ENCODE data around the gene CANT1. TPM values are rescaled to one million over a fixed set of nuclear protein-coding genes. Genes with fewer than 3 reads are reported as not detected.

Gene CANT1
- total RNA-seq, 1 experiment from 2014 or later: 97.1 TPM

- Histone ChIP-seq H3K36me3 (ENCODE audit: control insufficient read depth in 1 of 2, insufficient read depth in 2 of 2, low read length in 2 of 2) (no peaks in the 10 kb centered on the region), H3K27ac (ENCODE audit: low read depth, low read length) (no peak overlapping the region), H3K4me3 (replicated peaks in 1 of 2; ENCODE audit: low read depth in 1 of 2, low read length in 2 of 2) (no peak overlapping the region), H3K9ac (ENCODE audit: low read length) (no peak overlapping the region), H3K79me2 (ENCODE audit: insufficient read depth, low read length) (no peaks in the 10 kb centered on the region), H3K9me3 (ENCODE audit: control insufficient read depth in 1 of 2, insufficient read depth in 1 of 2, low read depth in 1 of 2, low read length in 2 of 2) (no peaks in the 10 kb centered on the region), H3K4me2 (ENCODE audit: low read length) (no peak overlapping the region), H3K27me3 (ENCODE audit: insufficient read depth, low read length) (no peaks in the 10 kb centered on the region), H3K4me1 (ENCODE audit: control insufficient read depth in 1 of 2, insufficient read depth in 2 of 2, low read length in 2 of 2) (peaks cover 0 to 35% of the 10 kb centered on the region in 2 experiments; a peak in 2 of 4 replicates), H4K20me1 (ENCODE audit: insufficient read depth) (no peaks in the 10 kb centered on the region), H2AFZ (ENCODE audit: low read depth, low read length, poor library complexity, severe bottlenecking) (no peak overlapping the region), H3K9me2 (ENCODE audit: insufficient read depth) (no peaks in the 10 kb centered on the region)
- no TSS peak for BruUV-seq (replicated peaks)
- RAD21 ChIA-PET (ENCODE audit: low non-redundant PET in 1 of 2, low total read pairs in 2 of 2, uncharacterized antibody in 2 of 2, unreplicated experiment in 2 of 2): no interaction called here
- ATAC-seq: no peak
- CTCF ChIA-PET: interaction anchor here (1.1 kb wide), 1 partner anchor 16 kb away, joined by 3 read pairs; no protein-coding TSS in a partner anchor
- no peak for TF ChIP-seq EZH2phosphoT487 (IDR thresholded peaks at IDR 0.05; ENCODE audit: borderline replicate concordance)
- intact Hi-C loops (cut with micrococcal nuclease): no loop called here
- no peak for DNase-seq (ENCODE audit: low read depth, low spot score)
- POLR2A ChIA-PET: no interaction called here
Measured at GRCh38 chr17:78956254-78956653, 53.3 kb downstream of the CANT1 start.

- H3K9me2 ChIP-seq (ENCODE audit: insufficient read depth): 0 out of 2 replicates have a peak, but pooled peaks cover 4% of the 10 kb centered on the region
- H3K36me3 ChIP-seq (ENCODE audit: control insufficient read depth in 1 of 2, insufficient read depth in 2 of 2, low read length in 2 of 2): no peaks in the 10 kb centered on the region
- no peak overlapping the region for H3K27ac ChIP-seq (ENCODE audit: low read depth, low read length)
- H3K27me3 ChIP-seq (ENCODE audit: insufficient read depth, low read length): no peaks in the 10 kb centered on the region
- H3K9me3 ChIP-seq (ENCODE audit: control insufficient read depth in 1 of 2, insufficient read depth in 1 of 2, low read depth in 1 of 2, low read length in 2 of 2): no peaks in the 10 kb centered on the region
- H3K4me2 ChIP-seq (ENCODE audit: low read length): no peak overlapping the region
- BruUV-seq (replicated peaks): no TSS peak
- no peak overlapping the region for H2AFZ ChIP-seq (ENCODE audit: low read depth, low read length, poor library complexity, severe bottlenecking)
- POLR2A ChIA-PET: no interaction called here
- DNase-seq (ENCODE audit: low read depth, low spot score) (no peak), ATAC-seq (no peak)
- peaks cover 0 to 23% of the 10 kb centered on the region in 2 experiments; a peak in 2 of 4 replicates for H3K4me1 ChIP-seq (ENCODE audit: control insufficient read depth in 1 of 2, insufficient read depth in 2 of 2, low read length in 2 of 2)
- CTCF ChIA-PET: interaction anchor here (1.4 kb wide), 1 partner anchor 89 kb away, joined by 5 read pairs; no protein-coding TSS in a partner anchor
- no peaks in the 10 kb centered on the region for H4K20me1 ChIP-seq (ENCODE audit: insufficient read depth)
- RAD21 ChIA-PET (ENCODE audit: low non-redundant PET in 1 of 2, low total read pairs in 2 of 2, uncharacterized antibody in 2 of 2, unreplicated experiment in 2 of 2): no interaction called here
- H3K4me3 ChIP-seq (replicated peaks in 1 of 2; ENCODE audit: low read depth in 1 of 2, low read length in 2 of 2): no peak overlapping the region
- no peaks in the 10 kb centered on the region for H3K79me2 ChIP-seq (ENCODE audit: insufficient read depth, low read length)
- TF ChIP-seq EGR1 (IDR thresholded peaks at IDR 0.05; ENCODE audit: low read depth) (no peak), SRF (IDR thresholded peaks at IDR 0.05; ENCODE audit: low read depth) (no peak), YY1 (IDR thresholded peaks at IDR 0.05; ENCODE audit: extremely low read depth, insufficient replicate concordance, low read depth, low read length) (no peak), CBX3 (IDR thresholded peaks at IDR 0.05; ENCODE audit: low read depth) (no peak), SIN3A (IDR thresholded peaks at IDR 0.05; ENCODE audit: low read depth) (no peak), ATF3 (IDR thresholded peaks at IDR 0.05) (no peak), ZNF274 (IDR thresholded peaks at IDR 0.05; ENCODE audit: low read depth, low read length) (no peak), ELF1 (IDR thresholded peaks at IDR 0.05; ENCODE audit: borderline replicate concordance, low read depth) (no peak), CTCF (IDR thresholded peaks at IDR 0.05 in 2 of 3, conservative IDR thresholded peaks at IDR 0.05 in 1 of 3; ENCODE audit: borderline replicate concordance in 1 of 3, insufficient read depth in 1 of 3, low read depth in 2 of 3, low read length in 2 of 3) (no peak), ZFX (IDR thresholded peaks at IDR 0.05) (no peak), POLR2AphosphoS5 (IDR thresholded peaks at IDR 0.05; ENCODE audit: low read depth, low read length) (no peak), JUND (IDR thresholded peaks at IDR 0.05) (no peak), TCF7L2 (IDR thresholded peaks at IDR 0.05; ENCODE audit: borderline replicate concordance, extremely low read depth, insufficient read depth, insufficient read length) (no peak)
- intact Hi-C loops (cut with micrococcal nuclease): no loop called here
- H3K9ac ChIP-seq (ENCODE audit: low read length): no peak overlapping the region
Measured at GRCh38 chr17:78954684-78955083, 54.9 kb downstream of the CANT1 start.

All from HCT116 (cell line).